Stimulated activated CD4-positive, alpha-beta T cell treated with anti-CD3 and anti-CD28 coated beads, TNF-alpha, amount 100 ng/mL, for 24 hours (primary cell): ENCODE results near the gene BATF.

Source experiments
- DNase-seq, 3 experiments: peaks; one replicate each; pipeline ENCODE4 v3.0.0-alpha.2; 2020; ENCODE audit warnings: low read depth in 3 of 3

Gene BATF

DNA sequence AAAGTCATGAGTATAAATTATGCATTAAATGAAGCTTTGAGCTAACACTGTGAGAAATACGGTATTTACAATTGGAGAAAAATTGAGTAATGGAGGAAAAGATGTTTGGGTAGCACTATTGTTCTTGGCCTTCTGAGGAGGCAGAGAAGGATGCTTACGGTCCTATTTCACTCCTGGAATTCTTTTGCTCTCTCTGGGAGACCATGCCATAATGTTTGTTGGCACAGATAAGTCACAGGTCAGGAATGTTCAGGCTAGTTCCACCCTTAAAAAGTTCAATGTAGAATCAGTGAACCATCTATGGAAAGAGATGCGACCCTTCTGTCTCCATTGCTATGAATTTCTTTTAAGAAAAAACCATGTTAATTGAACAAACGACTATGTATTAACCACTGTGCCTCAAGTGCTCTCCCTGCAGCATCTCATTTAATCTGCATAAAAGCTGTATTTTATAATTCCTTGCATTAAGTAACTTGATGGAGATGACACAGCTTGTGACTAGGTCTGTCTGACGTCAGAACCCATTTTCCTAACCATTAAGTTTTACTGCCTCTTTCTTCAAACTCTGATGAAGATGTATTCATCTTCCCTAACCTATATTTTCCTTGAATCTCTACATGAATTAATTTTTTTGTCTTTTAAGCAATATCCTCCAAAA is 9.5 kb downstream of the BATF start:
- no peak for DNase-seq

DNA sequence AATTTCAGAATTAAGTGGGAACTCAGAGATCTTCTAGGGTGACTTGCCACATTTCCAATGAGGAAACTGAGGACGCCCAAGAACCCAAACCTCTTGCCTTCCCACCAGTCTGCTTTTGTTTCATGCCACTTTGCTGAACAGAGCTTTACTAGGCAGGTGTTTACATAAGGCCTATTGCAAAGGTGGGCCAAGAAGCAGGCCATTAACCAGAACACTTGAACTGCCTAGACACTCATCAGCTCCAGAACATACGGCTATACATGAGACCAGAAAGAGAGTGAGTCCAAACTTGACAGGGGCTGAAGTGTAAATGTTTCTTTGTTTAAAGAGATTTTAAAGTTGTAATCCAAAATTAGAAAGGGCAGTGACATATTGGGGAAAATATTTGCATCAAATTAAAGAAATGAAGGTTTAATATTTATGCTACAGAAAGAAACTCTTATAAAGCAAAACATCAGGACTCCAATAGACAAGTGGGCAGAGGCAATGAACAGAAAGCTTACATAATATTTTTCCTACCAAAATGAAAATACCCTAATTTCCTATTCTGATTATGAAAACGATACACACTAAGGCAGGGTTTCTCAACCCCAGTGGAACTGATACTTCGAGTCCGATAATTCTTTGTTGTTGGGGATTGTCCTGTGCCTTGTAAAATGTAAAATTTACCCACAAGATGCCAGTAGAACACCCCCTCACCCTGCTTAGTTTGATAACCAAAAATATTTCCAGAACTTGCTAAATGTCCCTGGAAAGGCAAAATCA is 11.7 kb downstream of the BATF start:
- DNase-seq, result no peak

DNA sequence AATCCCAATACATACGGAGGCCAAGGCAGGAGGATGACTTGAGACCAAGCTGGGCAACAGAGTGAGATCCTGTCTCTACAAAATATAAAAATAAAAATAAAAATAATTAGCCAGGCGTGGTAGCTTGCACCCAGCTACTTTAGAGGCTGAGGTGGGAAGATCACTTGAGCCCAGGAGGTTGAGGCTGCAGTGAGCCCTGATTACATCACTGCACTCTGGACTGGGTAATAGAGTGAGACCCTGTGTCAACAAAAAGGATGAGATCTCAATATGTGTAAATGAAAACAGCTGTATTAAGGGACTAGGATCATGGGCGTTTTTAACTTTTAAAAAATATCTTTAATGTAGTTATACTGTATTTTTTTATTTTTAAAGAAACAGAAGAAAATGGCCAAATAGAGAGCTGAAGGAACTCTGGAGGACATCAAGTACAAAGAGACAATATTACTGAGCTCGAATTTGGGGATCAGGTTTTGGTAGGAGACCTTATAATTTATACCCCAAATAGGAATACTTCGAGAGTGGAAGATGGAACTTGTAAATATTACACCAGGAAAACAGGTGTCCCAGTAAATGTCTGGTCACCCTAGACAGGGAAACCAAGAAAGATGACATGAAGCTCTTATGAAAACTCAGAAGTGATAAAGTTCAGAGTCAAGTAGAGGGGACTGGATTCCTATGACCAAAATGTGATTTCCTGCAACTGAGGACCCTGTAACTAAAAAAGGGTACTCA is 13.1 kb downstream of the BATF start:
- no peak for DNase-seq

DNA sequence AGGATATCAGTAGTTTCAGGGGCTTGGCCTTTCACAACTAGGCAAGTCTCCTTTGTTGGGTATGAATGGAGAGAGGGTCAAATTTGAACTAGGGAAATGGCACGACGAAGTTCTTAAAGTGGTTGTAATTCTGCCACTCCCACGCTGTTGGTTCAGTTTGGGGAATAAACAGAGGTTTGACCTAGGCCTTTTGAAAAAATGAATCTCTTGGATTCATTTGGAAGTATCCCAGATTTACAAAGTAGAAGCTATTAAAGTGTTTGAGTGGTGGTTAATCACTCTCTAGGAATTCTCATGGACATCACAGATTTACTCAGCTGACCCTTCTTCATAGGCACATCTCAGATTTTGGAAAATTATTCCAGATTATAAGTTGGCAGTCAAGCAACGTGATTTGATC is 14.8 kb downstream of the BATF start:
- DNase-seq, result no peak

DNA sequence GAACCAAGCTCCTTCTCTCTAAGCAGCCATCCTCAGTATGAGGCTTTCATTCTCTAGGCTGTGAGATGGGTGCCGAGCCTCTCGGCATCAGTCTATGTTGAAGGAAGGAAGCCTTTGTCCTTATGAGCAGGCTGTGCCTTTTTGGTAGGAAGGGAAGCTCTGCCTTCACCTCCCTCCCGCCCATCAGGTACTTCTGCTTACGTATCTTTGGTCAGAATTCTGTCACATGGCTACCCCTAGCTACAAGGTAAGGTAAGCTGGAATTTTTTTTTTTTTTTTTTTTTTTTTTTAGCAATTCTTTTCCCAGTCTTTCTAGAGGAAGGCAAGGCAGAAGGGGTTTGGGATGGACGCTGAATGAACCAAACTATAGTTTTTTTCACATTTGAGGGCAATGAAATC is 16.9 kb downstream of the BATF start:
- no peak for DNase-seq

DNA sequence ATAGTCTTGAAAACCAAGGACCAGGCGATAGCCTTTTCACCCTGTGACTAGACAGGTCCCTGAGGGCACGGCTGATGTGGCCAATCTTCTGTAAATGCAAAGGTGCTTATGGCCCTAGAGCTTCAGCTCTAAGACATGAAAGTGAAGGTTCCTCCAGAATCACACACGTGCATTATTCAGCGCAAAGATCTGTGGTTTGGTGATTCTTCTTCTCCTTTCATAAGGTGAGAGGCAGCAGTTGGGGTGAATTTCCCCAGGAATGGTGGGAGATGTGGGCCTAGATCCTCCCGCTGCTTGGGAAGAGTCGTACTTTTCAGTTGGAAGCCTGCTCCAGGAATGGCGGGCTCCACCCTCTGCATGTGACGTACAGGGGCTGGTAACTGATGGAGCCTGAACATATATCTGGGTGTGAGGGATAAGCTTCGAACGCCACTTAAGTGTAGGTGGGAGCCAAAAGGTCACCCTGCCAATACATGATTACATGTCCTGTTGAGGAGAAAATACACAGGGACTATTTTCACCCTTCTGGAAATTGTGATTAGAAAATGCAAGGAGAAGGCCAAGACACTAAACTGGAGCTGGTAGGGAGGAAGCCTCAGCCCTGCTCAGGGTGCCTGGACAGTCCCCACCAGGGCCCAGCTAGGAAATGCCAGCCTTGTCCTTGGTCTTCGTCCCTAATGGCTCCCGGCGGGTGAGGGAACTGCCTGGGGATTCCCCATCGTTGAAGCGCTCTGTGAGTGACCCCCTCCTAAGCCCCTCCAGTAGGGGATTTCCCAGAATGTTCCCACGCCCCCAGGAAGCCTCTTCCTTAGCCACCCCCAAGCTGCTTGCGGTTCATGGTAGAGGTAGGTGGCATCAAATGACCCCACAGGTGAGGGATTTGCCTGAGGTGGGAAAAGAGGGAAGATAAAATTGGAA is 17.6 kb downstream of the BATF start:
- DNase-seq, result peak in 1 of 3 experiments; percentile 41

DNA sequence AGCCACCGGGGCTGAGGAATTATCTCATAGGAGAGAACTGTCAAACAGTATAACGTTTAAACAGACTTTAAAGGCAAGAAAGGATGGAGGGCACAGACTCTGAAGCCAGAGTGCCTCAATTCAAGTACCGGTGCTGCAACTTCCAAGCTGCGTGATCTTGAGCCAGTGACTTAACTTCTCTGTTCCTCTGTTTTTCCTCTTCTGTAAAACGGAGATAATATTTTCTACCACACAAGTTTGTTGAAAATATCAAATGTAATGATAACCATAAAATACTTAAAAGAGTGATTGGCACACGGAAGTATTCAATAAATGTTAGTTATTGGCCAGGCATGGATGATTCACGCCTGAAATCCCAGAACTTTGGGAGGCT is 18.2 kb downstream of the BATF start:
- DNase-seq, result no peak

DNA sequence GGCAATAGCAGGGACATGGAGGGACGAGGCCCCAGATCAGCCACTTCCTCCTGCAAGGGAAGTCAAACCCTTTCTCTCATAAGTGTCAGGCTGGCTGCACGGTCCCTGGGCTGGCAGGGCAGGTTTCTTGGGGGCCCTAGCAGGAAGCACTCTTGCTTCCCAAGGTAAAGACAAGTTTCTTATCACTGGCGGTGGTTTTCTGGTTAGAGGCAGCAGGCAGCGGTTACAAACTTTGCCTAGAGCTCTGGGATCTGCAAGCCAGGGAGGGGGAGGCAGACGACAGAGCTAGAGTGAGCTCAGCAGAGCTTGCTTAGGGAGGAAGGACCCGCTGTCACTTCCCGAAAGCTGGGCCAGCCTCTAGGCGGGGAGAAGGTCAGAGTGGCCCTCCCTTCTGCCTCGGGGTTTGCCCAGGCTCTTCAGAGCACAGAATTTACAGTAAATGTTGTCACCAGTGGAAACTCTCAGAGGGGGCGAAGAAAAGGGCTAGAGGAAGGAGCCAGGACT is 20.4 kb downstream of the BATF start:
- peak; percentile 63 to 86 (median 69) for DNase-seq

DNA sequence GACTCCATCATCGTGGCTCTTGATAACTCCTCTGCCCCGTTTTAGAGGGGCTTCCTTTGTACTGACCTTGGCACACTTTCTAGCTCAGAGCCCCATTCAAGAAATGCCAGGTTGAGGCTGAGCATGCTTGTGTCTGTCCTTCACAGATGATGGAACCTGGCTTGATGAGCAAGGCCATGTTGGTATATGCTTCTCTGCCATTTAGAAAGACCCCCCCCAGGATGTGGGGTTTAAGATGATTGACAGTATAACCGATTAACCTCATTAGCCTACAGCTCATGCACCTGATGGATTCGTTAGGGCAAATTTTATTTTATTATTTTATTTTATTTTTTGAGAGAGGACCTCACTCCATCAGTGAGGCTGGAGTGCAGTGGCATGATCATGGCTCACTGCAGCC is 21.0 kb downstream of the BATF start:
- DNase-seq, result no peak

DNA sequence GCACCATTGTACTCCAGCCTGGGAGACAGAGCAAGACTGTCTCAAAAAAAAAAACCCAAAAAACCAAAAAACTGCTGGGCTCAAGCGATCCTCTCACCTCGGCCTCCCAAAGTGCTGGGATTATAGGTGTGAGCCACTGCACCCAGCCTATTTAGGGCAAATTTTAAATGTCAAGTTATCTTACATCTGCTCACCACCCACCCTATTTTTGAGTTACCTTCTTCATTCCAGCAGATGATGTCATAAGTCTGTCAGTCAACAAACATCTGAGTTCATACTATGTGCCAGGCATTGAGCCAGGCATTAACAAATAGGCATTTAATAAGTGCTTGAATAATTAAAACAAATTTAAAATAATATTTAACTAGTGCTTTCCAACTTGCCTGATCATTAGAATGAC is 21.5 kb downstream of the BATF start:
- DNase-seq, result no peak

DNA sequence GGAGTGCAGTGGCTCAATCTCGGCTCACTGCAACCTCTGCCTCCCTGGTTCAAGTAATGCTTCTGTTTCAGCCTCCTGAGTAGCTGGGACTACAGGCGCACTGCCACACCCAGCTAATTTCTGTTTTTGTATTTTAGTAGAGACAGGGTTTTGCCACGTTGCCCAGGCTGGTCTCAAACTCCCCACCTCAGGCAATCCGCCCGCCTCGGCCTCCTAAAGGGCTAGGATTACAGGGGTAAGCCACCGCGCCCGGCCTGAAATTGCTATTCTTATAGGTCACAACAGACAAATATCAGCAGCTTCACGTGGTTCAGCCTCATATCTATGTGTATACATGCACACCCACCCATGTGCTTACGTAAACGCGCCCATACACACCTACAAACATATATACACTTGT is 23.6 kb downstream of the BATF start:
- DNase-seq, result no peak

DNA sequence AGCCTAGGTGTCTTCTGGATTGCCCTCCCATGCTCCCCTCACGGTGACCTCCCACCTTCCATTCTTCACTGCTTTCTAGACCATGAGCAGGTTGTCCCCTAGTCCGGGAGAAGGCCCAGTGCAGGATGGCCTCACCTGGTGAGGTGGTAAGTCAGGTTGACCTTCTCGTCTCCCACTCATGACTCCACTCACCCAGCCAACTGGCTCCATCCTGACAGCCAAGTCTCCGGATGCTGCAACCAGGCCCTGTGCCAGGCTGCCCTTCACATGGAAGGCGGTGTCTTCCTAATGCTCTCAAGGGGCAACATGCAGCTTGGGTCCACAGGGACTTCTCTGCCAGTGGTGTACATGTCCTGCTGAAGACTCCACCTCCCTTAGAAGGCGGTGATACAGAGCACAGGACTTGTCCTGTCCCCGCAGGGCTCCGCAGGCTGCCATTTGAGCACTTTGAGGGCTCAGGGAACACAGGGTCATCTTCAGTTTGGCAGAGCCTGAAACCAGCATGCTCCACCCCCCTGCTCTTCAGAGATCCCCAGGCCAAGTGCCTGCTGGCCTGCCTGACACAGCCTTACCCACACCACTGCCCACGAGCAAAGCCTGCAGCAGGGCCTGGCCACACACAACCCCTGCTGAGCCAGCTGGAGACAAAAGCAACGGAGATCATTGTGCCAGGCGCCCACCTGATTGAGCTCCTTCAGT is 25.4 kb downstream of the BATF start:
- no peak for DNase-seq

DNA sequence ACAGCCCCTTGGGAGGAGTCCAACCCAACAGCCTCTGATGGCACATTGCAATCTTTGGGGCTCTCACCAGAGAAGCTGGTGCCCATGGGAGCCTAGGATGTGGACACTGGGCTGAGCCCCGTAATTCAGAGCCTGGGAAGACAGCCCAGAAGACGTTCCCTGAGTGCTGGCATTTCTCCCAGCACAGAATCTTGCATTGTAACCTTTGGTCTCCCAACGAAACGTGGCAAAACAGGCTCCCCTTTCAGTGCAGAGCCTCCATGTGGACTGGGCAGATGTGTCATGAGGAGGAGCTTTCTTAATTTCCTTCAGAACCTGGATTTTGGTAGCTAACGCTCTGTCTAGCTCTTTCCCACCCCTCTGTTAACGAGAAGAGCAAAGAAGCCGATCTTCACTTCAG is 26.3 kb downstream of the BATF start:
- DNase-seq, result no peak

DNA sequence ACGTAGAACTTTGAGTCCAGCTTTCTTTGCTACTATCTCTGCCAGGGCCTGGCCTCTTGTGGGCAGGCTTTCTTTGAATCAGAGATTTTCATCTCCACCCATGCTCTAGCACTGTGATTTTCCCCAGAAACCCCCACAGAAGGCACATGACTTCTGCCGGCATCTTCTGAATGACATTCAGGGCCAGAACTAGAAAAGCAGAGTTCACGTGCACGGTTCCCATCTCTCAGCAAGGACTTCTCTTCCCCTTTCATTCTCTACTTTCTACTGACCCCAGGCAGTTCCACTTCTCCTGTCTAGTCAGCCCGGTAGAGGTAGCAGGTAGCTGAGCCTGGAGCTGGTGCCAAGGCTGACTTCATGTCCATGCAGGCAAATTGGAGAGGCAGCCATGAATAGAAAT is 26.9 kb downstream of the BATF start:
- peak in 1 of 3 experiments; percentile 28 for DNase-seq

DNA sequence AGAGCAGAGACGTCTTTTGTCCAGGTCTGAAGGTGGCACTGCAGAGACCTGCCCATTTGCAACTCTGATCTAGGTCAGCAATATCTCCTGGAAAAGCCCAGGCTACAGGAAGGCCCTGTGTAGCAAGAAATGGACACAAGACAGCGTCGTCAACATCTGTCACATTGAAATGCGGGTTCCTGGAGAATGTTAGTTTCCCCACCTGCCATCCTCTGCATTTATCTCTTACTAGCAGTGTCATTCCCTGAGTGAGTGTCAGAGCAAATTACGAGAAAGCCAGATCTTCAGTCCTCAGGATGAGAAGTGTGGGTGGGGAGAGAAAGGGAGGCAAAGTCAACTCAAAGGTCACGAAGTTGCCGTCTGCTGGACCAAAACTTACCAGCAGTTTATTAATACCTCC is 28.8 kb downstream of the BATF start:
- DNase-seq, result no peak

DNA sequence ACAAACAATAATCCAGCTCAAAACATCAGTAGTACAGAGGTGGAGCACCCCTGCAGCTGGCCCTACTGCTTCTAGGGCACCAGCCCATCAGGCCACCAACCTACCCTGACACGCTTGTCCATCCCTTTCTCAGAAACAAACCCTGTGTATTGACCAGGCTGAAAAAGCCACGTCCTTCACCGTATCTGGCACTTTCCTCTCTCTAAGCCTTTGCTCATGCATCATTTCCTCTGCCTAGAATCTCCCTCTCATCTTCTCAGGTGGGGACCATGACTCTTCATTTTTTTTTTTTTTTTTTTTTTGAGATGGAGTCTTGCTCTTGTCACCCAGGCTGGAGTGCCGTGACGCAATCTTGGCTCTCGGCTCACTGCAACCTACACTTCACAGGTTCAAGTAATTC is 30.9 kb downstream of the BATF start:
- no peak for DNase-seq

DNA sequence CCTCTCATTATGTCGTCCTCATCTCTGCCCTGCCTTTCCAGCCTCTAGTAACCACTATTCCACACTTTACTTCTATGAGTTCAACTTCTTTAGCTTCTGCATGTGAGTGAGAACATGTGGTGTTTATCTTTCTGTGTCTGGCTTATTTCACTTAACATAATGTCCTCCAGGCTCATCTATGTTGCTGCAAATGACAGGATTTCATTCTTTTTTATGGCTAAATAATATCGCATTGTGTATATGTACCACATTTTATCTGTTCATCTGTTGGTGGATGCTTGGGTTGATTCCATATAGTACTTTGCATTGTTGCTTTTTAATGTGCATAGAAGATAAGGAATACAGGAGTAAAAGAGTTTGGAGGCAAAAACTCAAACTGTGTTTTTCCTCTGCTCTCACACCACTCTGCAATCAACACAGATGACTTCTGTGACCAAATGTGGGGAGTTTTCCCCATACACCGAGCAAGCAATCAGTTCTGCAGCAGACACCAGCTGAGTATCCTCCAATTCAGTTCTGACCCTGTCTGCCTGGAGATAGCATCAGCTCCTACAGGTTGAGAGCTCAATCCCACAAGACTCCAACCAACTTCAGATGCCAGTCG is 31.6 kb downstream of the BATF start:
- DNase-seq, result no peak

DNA sequence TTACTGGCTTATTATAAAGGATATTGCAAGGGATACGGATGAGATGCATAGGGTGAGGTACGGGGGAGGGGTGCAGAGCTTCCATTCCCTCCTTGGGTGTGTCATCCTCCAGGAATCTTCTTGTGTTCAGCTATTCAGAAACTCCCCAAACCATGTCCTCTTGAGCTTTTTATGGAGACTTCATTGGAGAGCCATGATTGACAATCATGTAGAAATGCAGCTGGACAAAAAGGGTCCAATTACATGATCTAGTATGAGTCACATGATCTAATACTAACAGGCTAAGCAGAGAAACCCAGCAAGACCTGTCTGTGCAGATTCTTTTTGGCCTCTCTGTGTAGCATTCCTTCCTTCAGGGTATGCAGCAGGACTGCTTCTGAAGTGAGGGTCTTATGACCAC is 32.2 kb downstream of the BATF start:
- DNase-seq, result no peak

DNA sequence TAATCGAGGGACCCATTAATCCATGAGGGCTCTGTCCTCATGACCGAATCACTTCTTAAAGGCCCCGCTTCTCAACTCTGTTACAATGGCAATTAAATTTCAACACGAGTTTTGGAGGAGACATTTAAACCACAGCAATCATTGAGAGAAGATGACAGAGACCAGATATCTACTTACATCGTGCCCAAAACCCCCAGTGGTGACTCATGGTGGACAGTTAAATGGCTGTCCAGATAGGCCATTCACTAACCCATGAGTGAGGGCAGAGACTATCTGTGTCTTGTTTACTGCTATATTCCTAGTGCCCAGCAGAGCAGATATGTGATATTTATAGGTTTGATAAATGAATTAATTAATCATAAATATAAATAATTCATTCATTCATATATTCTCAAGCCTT is 36.2 kb downstream of the BATF start:
- no peak for DNase-seq

DNA sequence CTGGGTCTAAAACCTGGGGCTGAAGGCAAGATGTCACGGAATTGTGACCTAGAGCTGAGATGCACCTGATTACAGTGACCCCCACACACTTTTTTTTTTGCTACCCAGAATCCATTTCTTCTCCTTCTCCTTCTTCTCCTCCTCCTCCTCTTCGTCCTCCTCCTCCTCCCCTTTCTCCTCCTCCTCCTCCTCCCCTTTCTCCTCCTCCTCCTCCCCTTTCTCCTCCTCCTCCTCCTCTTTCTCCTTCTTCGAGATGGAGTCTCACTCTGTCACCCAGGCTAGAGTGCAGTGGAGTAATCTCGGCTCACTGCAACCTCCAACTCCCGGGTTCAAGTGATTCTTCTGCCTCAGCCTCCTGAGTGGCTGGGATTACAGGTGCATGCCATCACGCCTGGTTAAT is 36.8 kb downstream of the BATF start:
- no peak for DNase-seq
